Activated T-helper 1 cell treated with anti-CD3 and anti-CD28 coated beads, Interleukin-12 subunit alpha, Interleukin-12 subunit beta, Interleukin-2, Interleukin-4 antibody, amounts not matched to agents 30 ng/mL and 10 ng/mL and 1 ng/mL, durations not matched to agents 14 hours and 24 hours and 36 hours (primary cell): Measurements from ENCODE around the gene MOB1A. TPM values are rescaled to one million over a fixed set of nuclear protein-coding genes. Genes with fewer than 3 reads are reported as not detected.
"Not testable (repeated sequence)": the region's sequence is repeated elsewhere in the genome, so short reads cannot be mapped to it uniquely, and the experiment has no call there.

ENCODE experiments used
- DNase-seq: peaks from one replicate; pipeline ENCODE4 v3.0.0; 2021; ENCODE audit warnings: low spot score
- H3K27ac Mint-ChIP-seq: one replicate; pipeline ENCODE4 v1.8.0; 2021; ENCODE audit warnings: mild to moderate bottlenecking, mixed read lengths
- H3K27me3 Mint-ChIP-seq: one replicate; pipeline ENCODE4 v1.8.0; 2022; ENCODE audit warnings: mild to moderate bottlenecking, moderate library complexity, mixed read lengths; ENCODE audit not compliant: insufficient read depth
- H3K36me3 Mint-ChIP-seq: one replicate; pipeline ENCODE4 v1.8.0; 2021; ENCODE audit warnings: low read depth, mixed read lengths
- H3K4me1 Mint-ChIP-seq: one replicate; pipeline ENCODE4 v1.8.0; 2021; ENCODE audit warnings: low read depth, mixed read lengths
- H3K4me3 Mint-ChIP-seq: one replicate; pipeline ENCODE4 v1.8.0; 2021; ENCODE audit warnings: mild to moderate bottlenecking, moderate library complexity, mixed read lengths
- H3K9me3 Mint-ChIP-seq: one replicate; pipeline ENCODE4 v1.8.0; 2021; ENCODE audit warnings: mixed read lengths
- intact Hi-C: fragments of 100-400 bp; cut with micrococcal nuclease; formaldehyde crosslinking; loops from one replicate; pipeline ENCODE4 v1.15.1; 2024
- total RNA-seq: library from RNA; stranded (reverse); gene quantifications from 2 replicates; pipeline ENCODE4 v1.2.3, GENCODE V29; 2022

MOB1A gene
- total RNA-seq: 207 and 221 TPM in 2 replicates

DNA sequence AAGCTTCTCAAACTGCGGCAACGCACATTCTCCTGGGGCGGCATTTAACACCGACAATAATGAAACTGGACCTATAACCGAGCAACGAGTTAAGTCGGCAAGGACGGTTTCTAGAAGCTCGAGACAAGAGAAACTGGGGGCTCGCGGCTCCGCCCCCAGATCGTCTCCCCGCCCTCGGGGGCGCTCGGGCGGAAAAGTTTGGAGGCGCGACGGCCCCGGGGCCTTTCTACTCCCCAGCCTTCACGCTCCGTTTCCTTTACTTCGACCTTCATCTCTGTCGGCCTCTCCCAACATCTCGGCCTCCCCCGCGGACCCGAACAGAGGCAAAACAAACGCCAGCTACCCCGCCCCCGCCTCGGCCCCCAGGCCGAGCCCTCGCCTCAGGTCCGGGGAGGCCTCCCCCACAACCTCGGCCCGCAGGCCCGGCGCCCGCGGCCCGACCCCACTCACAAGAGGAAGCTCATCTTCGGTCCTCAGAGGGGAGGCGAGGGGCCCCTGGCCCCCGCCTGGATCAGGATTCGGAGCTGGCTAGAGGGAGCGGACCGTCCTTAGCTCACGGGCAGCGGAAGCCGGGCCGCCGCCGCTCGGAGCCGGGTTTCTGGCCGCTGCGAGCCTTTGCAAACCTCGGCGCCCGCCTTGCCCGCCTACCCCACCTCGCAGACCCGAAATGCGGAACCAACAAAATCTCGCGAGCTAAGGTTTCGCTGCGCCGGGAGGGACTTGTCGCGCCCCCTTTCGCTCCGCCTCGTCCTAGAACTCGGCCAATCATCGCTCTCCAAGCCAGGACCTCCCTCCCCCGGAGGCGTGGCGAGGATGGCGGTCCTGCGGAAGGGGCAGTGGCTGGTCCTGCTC, at the start of gene MOB1A:
Gene MOB1A (minus strand): TSS at position 669 of the 852 bp plus-strand sequence. CDS start 205 bp downstream, at position 464.
- Mint-ChIP-seq H3K4me1 (peaks cover 40% of the 10 kb centered on the region), H3K4me3 (peak within 1 kb of the TSS; percentile 88), H3K27me3 (no peaks in the 10 kb centered on the region), H3K9me3 (no peaks in the 10 kb centered on the region), H3K27ac (peak within 1 kb of the TSS; percentile 85), H3K36me3 (peaks cover 19% of the 10 kb centered on the region)
- intact Hi-C loops: loop anchor here (1.0 to 2.0 kb wide), 9 partner anchors 8 to 476 kb away; partner anchors contain the start of genes BOLA3, DGUOK, INO80B and MTHFD2
- peak; percentile 99 for DNase-seq

DNA sequence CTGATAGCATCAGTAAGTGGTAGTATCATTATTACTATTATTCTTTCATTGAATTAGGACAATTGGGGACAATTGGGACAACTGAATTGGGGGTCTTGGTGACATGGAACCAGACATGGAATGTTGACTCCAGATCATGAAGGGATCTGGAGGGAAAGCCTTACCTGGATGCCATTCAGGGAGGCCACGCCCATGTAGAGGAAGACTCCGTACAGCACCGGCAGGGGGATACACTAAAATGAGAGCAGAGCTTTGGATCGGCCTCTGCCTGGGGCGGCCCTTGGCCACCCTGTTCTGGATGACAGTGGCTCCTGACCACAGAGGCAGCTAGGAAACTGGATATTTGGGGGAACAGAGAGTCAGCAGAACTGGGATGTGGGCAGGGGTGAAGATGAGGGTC, 49.0 kb upstream of the MOB1A start:
- Mint-ChIP-seq H3K36me3 (peaks cover 3% of the 10 kb centered on the region), H3K27ac (no peak overlapping the region), H3K4me3 (no peak overlapping the region), H3K27me3 (no peaks in the 10 kb centered on the region), H3K4me1 (no peaks in the 10 kb centered on the region), H3K9me3 (no peaks in the 10 kb centered on the region)
- no peak for DNase-seq
- intact Hi-C loops: no loop called here

DNA sequence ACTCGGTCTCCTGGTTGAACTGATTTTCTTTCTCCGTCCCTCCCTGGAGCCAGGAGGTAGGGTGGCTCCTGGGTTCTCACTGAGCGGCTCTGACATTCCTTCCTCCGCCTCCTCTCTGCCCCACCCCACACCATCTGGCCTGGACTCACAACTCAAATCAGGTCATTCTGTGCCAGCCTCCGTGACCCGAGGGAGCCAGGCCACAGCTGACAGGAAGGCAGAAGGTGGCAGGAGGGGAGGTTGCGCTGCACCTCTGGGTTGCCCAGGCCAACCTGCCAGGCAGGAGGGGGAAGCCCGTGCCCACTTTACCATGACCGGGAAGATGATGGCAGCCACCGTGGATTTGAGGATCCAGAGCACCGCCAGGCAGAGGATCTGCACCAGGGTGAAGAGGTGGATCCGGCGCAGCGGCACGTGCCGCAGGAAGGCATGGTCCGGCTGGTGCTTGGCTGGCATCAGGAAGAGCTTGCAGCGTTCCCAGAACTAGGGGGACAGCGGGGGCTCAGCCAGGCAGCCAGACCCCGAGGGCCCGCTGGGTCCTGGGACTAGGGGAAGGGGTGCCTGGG, 48.1 kb upstream of the MOB1A start:
- Mint-ChIP-seq H3K9me3 (no peaks in the 10 kb centered on the region), H3K4me3 (no peak overlapping the region), H3K27me3 (no peaks in the 10 kb centered on the region), H3K27ac (no peak overlapping the region), H3K4me1 (no peaks in the 10 kb centered on the region), H3K36me3 (peaks cover 5% of the 10 kb centered on the region)
- intact Hi-C loops: no loop called here
- DNase-seq: no peak

DNA sequence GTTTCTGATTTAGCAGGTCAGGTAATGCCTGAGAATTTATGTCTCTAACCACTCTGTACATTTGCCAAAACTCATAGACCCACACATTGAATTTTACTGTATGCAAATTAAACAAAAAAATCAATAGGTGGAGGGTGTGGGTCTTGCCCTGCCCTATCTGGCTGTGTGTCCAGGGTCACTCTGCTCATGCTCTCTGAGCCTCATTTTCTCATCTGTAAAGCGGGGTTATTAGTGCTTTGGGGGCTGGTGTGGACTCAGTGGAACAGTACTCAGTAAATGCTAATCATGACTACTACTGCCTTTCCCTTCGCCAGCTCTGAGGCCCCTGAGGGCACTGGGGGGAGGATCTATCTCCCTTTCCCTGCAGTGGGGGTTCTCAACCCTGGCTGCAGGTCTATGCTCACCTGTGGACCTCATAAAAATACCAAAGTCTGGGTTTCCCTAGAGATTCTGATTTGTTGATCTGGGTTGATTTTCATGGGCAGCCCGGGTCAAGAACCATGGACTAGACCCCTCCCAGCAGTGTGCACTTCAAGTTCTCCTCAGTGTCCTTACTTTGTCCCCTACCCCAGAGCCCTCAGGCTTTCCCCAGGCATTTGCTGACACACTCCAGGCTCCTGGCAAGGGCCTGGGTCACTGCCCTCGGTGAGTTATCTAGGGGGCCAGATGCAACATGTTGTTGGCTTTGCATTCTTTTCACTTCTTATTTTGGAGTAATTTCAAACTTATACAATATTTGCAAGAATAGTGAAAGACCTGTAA, 47.2 kb upstream of the MOB1A start:
- H3K36me3 Mint-ChIP-seq: peaks cover 5% of the 10 kb centered on the region
- intact Hi-C loops: no loop called here
- no peaks in the 10 kb centered on the region for H3K9me3 Mint-ChIP-seq
- H3K27ac Mint-ChIP-seq: no peak overlapping the region
- no peak overlapping the region for H3K4me3 Mint-ChIP-seq
- no peak for DNase-seq
- H3K27me3 Mint-ChIP-seq: no peaks in the 10 kb centered on the region
- H3K4me1 Mint-ChIP-seq: no peaks in the 10 kb centered on the region

DNA sequence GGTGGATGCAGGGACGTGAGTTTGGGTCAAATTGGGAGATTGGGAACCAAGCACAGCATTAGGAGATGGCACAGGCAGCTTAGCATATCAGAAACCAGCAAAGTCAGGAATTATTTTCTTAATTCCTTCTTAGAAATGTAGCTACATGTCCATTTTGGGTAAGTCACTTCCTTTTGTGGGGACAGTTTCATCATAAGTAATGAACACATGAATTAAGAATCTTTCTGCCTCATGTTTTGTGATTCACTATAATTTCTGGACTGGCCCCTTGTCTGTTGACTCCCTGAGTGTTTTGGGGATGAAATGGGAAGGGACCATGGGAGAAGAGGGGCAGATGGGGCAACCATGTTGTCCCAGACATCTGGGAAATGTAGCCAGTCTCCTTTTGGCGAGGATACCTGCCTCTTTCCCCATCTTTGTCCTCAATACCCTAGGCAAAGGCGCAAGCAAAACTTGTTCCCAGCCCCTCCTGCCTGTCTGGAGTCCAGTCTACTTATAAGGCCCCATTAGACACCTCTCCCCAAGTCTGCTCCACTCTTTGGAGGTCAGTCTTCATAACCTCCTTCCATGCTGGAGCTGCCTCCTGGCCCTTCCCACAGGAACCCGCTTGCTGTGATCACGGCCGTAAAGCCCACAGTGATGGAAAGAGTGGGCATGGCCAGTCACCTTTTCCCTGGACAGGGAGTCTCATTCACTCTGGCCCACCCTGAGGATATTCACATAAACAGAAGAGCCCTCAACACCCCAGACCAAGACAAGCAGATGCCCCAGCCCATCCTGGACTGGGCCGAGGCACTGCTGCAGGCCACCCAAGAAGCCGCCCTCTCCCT, 45.5 kb upstream of the MOB1A start:
- intact Hi-C loops: no loop called here

DNA sequence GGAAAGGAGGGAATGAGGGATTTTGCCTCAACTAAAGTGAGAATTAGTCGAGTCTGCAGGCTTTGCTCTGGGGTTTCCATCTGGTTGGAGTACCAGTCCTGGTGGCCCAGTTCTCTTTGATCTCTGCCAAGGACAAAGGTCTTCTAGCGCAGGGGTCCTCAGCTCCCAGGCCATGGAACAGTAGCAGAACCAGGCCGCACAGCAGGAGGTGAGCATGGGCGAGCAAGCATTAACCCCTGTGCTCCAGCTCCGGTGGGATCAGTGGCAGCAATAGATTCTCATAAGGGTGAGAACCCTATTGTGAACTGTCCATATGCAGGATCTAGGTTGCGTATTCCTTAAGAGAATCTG, 43.6 kb upstream of the MOB1A start:
- Mint-ChIP-seq H3K9me3 (no peaks in the 10 kb centered on the region), H3K27me3 (no peaks in the 10 kb centered on the region), H3K27ac (no peak overlapping the region), H3K4me3 (no peak overlapping the region), H3K4me1 (peaks cover 8% of the 10 kb centered on the region), H3K36me3 (peaks cover 23% of the 10 kb centered on the region)
- intact Hi-C loops: no loop called here
- DNase-seq: no peak

More for the DNA sequence above, 45.5 kb upstream of the MOB1A start:
- Mint-ChIP-seq H3K27me3 (no peaks in the 10 kb centered on the region), H3K27ac (no peak overlapping the region), H3K36me3 (peaks cover 16% of the 10 kb centered on the region), H3K4me3 (no peak overlapping the region), H3K9me3 (no peaks in the 10 kb centered on the region), H3K4me1 (peaks cover 3% of the 10 kb centered on the region)
- no peak for DNase-seq

DNA sequence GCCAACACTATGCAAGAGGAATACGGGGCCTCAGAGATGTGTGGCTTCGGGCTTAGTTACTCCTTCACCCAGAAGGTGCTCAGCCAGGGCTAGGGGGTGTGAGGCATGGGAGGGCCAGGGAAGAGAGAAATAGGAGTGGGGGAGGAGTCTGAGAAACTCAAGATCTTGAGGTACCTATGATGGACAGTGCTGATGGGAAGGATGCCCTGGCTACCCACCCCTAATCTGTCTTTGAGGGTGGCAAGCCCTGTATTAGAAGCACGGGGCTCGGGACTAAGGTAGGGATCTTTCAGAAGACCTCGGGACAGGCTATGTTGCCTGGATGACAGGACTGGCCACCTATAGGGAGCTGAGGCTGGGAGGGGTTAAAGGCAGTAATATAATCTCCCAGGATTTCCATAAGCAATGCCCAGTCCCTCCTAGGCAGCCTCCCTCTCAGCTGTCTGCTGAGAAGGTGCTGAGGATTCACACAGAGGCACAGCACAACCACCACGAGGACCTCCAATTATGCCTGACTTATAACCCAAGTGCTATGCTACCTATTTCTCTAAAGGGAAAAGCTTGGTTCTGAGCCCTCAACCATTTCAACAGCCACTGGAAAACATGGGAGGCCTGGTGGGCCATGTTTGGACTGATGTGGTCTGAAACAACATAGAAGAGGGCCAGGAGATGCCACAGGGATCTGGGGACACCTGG, 43.1 kb upstream of the MOB1A start:
- Mint-ChIP-seq H3K4me1 (peaks cover 8% of the 10 kb centered on the region), H3K36me3 (peaks cover 26% of the 10 kb centered on the region), H3K4me3 (no peak overlapping the region), H3K27me3 (no peaks in the 10 kb centered on the region), H3K9me3 (no peaks in the 10 kb centered on the region), H3K27ac (no peak overlapping the region)
- no peak for DNase-seq
- intact Hi-C loops: no loop called here

DNA sequence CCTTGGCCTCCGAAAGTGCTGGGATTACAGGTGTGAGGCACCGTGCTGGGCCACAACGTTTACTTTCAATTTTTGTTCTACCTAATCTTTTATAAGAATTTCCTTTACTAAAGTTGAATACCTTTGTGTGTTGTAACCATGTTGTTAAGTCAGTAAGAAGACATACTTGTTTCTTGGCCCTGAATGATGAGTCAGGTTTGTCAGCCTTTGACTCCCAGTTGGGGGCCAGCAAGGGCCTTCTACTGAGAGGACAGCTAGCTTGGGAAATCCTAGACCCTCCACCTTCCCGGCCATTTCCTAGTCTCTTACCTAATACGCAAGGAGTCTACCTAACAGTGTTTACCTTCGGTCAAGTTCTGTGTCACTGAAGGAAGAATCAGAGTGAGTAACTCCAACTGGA, 42.4 kb upstream of the MOB1A start:
- no peak for DNase-seq
- Mint-ChIP-seq H3K4me3 (no peak overlapping the region), H3K27ac (no peak overlapping the region), H3K4me1 (peaks cover 9% of the 10 kb centered on the region), H3K27me3 (no peaks in the 10 kb centered on the region), H3K36me3 (peaks cover 29% of the 10 kb centered on the region), H3K9me3 (no peaks in the 10 kb centered on the region)
- intact Hi-C loops: no loop called here

DNA sequence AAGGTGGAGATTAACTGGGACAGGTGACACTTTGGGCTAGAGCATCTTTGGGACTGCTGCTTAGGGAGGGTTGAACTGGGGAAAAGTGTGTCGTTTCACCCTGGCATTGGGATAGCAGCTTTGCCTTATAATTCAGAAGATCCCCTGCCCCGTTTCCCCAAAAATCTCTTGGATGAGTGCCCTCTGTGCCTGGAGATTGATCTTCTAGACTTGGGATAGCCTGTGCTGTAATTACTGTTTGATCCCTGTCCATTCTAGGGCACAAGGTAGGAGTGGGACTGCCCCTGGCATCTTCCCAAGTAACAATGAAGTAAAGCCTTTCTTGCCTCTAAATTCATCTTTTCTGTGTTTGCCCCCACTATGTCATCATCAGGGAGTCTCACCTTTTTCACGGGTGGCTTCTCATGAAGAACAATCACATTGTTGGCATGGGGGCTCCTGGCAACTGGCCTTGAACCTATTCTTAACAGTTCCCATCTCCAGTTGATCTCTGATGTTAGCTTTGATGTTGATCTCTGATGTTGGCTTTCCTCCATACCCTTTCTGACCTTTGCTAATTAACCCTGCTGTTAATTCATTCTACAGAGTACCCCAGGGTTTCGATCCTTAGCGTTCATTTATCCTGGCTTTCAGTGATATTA, 41.3 kb upstream of the MOB1A start:
- Mint-ChIP-seq H3K27ac (no peak overlapping the region), H3K9me3 (no peaks in the 10 kb centered on the region), H3K27me3 (no peaks in the 10 kb centered on the region), H3K36me3 (peaks cover 34% of the 10 kb centered on the region), H3K4me1 (peaks cover 13% of the 10 kb centered on the region), H3K4me3 (no peak overlapping the region)
- intact Hi-C loops: no loop called here
- DNase-seq: no peak

DNA sequence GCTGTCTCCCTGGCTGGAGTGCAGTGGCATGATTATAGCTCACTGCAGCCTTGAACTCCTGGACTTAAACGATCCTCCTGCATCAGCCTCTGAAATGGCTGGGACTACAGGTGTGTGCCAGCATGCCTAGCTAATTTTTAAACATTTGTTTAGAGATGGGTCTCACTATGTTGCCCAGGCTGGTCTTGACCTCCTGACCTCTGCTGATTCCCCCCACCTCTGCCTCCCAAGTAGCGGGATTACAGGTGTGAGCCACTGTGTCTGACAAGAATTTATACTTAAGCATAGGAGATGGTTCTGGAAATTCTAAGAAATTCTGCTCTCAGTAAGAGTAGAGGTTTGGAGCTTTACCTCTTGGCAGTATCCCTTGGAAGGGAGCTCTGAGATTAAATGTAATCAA, 38.0 kb upstream of the MOB1A start:
- H3K36me3 Mint-ChIP-seq: peaks cover 34% of the 10 kb centered on the region
- H3K9me3 Mint-ChIP-seq: no peaks in the 10 kb centered on the region
- intact Hi-C loops: no loop called here
- H3K4me1 Mint-ChIP-seq: peaks cover 13% of the 10 kb centered on the region
- H3K4me3 Mint-ChIP-seq: no peak overlapping the region
- DNase-seq: no peak
- H3K27ac Mint-ChIP-seq: no peak overlapping the region
- H3K27me3 Mint-ChIP-seq: no peaks in the 10 kb centered on the region

DNA sequence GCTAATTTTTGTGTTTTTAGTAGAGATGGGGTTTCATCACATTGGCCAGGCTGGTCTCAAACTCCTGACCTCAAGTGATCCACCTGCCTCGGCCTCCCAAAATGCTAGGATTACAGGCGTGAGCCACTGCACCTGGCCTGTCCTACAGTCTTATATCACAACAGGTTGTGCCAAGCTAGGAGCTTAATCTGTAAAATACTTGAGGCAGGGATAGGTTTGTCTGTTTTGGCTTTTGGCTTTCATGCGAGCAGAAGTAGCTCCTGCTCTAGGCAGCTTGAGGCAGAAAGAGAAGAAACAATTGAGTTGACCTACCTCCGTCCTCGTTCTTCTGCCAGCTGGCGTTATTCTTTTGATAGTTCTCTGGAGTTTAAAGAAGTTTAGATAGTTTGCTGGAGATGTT, 37.1 kb upstream of the MOB1A start:
- H3K9me3 Mint-ChIP-seq, H3K27me3 Mint-ChIP-seq, DNase-seq, intact Hi-C loops, H3K4me3 Mint-ChIP-seq: not testable (repeated sequence)
- Mint-ChIP-seq H3K36me3 (peaks cover 39% of the 10 kb centered on the region), H3K4me1 (peaks cover 13% of the 10 kb centered on the region), H3K27ac (peak overlapping the region; percentile 79)
